D721Med (cell line): ENCODE measurements around the gene PKLR.
A peak's percentile ranks its signal among the peaks of the same experiment; 100 is the strongest.

ENCODE experiments used
- DNase-seq: peaks from one replicate; pipeline ENCODE4 v3.0.0; 2011; ENCODE audit warnings: low spot score; ENCODE audit not compliant: insufficient read length
- FAIRE-seq: peaks from 2 replicates; lab custom pipeline; 2011; peaks lifted over from hg19 to GRCh38; lab: Jason Lieb, UNC
- TF ChIP-seq, protein P1 (sequence below): IDR thresholded peaks from 2 replicates; pipeline ENCODE4 v1.5.1; 2012; ENCODE audit warnings: mild to moderate bottlenecking, control low read depth; ENCODE audit not compliant: insufficient read depth; ENCODE audit errors: missing control alignments

PKLR gene

DNA sequence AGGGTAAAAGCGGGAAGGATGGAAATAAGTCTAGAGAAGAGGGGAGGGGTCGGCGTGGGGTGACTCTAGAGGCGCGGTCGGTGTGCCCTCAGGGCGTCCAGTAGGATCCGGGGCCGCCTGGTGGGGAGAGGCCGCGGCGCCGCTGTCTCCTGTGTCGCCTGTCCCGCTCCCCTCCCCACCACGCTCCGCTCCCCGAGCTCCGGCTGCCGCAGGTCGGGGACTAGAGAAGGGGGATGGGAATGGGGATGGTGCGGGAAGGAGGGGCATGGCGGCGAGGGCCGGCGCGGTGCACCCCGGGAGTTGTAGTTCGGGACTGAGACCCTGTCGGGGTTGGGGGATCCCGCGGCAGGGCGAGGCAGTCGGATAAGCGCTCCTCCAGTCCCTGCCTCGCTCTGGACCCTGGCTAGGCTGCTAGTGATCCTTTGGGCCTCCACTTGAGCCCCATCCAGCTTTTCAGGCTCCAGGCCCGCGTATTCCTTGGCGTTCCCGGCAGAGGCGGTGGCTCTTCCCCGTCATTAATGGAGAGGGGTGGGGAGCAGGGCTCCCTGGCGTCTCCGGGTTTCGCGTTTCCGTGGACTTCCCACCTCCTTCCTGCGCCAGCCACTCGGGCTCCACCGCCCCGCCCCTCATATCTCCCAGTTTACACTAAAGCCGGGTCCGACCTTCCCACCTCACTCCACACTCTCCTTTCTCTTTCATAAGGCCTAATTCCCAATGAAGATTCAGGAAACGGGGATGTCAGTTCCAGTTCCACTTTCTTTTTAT is 45.8 kb downstream of the PKLR start, which contains the start of gene ENTREP3:
Gene ENTREP3 (minus strand): TSS at position 241 of the 765 bp plus-strand sequence. CDS start 606 bp downstream, outside the sequence.
- TF ChIP-seq, protein P1, sequence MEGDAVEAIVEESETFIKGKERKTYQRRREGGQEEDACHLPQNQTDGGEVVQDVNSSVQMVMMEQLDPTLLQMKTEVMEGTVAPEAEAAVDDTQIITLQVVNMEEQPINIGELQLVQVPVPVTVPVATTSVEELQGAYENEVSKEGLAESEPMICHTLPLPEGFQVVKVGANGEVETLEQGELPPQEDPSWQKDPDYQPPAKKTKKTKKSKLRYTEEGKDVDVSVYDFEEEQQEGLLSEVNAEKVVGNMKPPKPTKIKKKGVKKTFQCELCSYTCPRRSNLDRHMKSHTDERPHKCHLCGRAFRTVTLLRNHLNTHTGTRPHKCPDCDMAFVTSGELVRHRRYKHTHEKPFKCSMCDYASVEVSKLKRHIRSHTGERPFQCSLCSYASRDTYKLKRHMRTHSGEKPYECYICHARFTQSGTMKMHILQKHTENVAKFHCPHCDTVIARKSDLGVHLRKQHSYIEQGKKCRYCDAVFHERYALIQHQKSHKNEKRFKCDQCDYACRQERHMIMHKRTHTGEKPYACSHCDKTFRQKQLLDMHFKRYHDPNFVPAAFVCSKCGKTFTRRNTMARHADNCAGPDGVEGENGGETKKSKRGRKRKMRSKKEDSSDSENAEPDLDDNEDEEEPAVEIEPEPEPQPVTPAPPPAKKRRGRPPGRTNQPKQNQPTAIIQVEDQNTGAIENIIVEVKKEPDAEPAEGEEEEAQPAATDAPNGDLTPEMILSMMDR: no peak
- no peak for FAIRE-seq

DNA sequence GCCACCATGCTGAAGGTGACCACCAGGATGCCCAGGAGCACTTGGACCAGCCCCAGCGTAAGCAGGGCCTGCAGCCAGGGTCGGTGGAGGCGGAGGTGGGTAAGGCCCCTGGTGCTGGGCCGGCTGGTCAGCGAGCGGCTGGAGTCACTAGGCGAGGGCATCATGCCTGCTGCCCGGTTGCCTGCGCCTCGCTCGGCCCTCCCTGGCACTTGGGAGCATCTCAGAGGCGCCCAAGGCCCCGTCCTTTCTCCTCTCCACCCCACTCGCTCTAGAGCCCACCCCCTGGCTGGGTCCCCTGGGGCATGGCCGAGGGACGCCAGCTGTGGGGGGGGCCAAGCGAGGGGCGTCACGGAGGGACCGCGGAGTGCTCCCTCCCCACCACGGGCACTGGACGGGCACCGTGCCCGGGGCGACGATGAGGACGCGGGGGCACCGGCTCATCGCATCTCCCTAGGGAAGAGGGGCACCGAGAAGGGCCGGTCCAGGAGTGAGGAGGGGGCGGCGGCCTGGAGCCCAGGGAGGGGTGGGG is 46.5 kb downstream of the PKLR start:
- TF ChIP-seq, protein P1: no peak
- no peak for FAIRE-seq
- DNase-seq: no peak

More for the DNA sequence above, 45.8 kb downstream of the PKLR start, which contains the start of gene ENTREP3:
- DNase-seq: peak; percentile 99

DNA sequence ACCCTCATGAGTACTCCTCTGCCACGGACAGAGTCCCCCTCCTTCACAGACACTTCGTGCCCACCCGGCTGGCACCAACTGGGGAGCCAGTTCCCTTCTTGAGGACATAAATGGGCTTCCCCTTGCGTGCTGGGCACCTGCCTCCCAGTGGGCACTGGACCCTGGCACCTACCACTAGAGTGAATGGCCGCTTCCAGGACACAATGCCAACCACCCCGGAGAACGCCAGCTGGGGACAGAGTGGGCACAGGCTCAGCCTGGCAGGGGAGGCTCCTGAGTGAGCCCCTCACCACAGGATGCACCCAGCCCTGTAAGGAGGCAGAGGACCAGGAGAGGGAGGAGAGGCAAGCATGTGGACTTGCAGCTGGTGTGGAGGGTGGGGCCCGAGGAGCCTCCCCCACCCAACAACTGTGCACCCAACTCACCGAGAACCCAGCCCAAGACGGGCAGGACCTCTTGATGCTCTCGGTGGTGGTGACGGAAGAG is 47.0 kb downstream of the PKLR start:
- TF ChIP-seq, protein P1: no peak
- FAIRE-seq (no peak), DNase-seq (no peak)

DNA sequence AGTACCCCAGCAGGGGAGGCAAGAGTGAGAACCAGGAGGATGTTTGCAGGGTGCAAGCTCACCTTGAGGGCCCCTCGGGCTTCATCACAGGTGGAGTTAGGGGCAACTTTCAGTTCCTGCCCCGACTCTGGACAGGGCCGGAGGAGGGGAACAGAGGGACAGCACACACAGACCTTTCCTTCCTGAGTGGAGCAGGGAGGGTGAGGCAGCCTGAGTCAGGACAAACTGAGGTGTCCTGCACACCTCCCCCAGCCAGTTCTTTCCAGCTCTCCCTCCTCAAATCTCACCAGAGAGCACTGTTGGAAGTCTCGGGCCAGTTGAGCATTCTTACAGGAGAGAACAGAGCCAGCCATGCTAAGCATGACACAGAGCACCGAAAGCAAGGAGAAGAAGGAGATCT is 47.4 kb downstream of the PKLR start:
- no peak for FAIRE-seq
- DNase-seq: no peak
- TF ChIP-seq, protein P1: no peak

DNA sequence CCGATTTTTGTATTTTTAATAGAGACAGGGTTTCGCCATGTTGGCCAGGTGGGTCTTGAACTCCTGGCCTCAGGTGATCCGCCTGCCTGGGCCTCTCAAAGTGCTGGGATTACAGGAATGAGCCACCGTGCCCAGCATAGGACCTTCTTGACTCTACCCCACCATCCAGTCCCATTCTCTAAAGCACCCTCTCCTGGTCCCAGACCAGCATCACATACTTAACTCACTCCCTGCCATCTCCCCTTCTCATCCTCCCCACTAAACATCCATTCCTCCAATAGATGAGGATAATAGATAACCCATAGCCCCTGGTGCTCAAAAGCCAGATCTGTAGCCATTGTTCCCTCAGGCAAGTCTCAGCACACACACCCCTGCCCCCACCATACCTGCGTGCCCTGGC is 48.0 kb downstream of the PKLR start:
- DNase-seq: no peak
- TF ChIP-seq, protein P1: no peak
- FAIRE-seq: no peak

DNA sequence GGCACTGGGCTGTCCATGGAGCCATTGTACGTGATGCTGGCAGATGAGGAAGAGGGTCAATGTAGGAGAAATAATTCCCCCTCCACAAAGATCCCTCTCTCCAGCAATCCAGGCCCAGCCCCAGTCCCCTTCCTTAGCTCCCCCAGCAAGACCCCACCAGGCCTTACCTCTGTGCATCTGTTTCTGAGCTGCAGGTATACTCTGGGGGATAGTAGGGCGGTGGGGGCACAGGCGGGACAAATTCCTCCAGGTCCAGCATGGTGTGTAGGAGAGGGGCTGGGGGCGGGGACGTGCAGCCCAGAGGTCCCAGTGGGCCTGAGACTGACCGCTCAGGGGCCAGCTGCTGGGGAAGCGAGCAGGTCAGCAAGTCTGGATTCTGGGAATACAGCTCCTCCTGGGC is 49.7 kb downstream of the PKLR start:
- DNase-seq (no peak), FAIRE-seq (no peak)
- TF ChIP-seq, protein P1: no peak
